22Rv1 (cell line): ENCODE data around the gene PPP1R14C.

Experiments
- H3K27ac ChIP-seq: fragments of 450-650 bp; 2 replicates; pipeline ENCODE4 v1.5.1; 2017
- CTCF ChIP-seq: fragments of 450-650 bp; IDR thresholded peaks from 2 replicates; pipeline ENCODE4 v1.5.1; 2017; ENCODE audit warnings: mild to moderate bottlenecking
- ZFX ChIP-seq: fragments of 450-650 bp; IDR thresholded peaks from 2 replicates; pipeline ENCODE4 v1.6.1; 2017; ENCODE audit warnings: antibody characterized with exemption, borderline replicate concordance

Gene PPP1R14C

GRCh38 chr6:150138638-150139037, 4.2 kb upstream of the PPP1R14C start:
- TF ChIP-seq ZFX, result no peak
- TF ChIP-seq CTCF, result no peak
- no peak overlapping the region for H3K27ac ChIP-seq

GRCh38 chr6:150139533-150139932, 3.3 kb upstream of the PPP1R14C start:
- H3K27ac ChIP-seq, result no peak overlapping the region
- no peak for TF ChIP-seq CTCF
- TF ChIP-seq ZFX, result no peak

GRCh38 chr6:150140236-150140969, 2.4 kb upstream of the PPP1R14C start:
- H3K27ac ChIP-seq, result no peak overlapping the region
- no peak for TF ChIP-seq CTCF
- TF ChIP-seq ZFX, result no peak

DNA sequence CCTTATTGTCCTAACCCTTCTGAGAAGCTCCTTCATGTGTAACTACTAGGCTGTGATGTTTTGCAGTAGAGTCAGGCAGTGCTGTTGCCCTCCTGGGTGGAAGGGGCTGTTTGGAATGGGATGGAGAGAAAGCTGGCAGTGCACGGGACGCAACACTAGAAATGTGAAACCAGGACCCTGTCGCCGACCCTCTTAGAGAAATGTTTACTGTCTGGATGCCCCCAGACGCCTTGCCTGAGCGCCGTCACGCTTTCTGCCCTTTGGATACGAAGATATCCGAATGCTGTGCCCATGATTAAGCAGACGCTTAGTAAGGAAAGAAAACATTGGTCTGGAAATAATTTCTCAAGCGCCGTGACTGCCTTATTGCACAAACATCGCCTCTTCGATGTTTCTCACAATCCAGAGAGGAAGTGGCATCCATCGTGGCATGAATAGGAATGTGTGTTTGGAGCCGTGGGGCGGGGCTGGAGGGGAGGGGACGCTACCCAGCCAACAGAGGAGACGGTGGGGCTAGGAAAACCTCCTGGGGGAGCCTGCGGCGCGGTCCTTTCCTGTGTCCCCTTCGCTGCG, 661 bp upstream of the PPP1R14C start:
- TF ChIP-seq ZFX (no peak), CTCF (no peak)
- H3K27ac ChIP-seq, result no peak overlapping the region

- H3K27ac ChIP-seq, result no peak overlapping the region
- TF ChIP-seq ZFX, result no peak
- TF ChIP-seq CTCF, result no peak
These were observed 861 bp downstream of the PPP1R14C start for GRCh38 chr6:150143516-150144293.

DNA sequence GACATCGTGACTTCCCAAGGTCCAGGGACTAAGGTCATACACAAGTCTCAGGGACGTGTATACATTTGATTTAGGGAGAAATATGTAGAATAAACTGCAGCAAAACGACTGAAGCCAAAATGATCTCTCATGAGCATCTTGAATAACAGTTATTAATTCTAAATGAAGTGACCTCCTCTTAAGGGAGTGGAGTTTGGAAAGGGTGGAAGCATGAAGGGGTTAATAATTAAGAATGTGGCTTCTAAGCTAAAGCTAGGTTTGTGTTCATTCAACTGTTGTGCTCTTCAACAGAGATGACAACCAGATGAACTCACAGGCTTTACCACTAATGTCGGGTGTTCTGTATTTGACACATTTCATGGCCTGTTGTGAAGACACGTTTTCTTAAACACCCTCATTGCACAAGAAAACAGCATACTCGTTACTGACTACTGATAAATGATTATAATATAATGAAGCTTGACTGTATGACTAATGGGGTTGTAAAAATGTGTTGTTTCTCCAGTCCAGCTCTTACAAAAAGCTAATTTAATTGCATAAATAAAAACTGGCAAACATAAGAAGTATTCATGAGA, 1.5 kb downstream of the PPP1R14C start:
- no peak overlapping the region for H3K27ac ChIP-seq
- TF ChIP-seq CTCF (no peak), ZFX (no peak)
